HG03520 (cell line): ENCODE data around the gene EPB42.
"Not testable (repeated sequence)": the region's sequence is repeated elsewhere in the genome, so short reads cannot be mapped to it uniquely, and the experiment has no call there.

Experiments used
- ATAC-seq: cut with Tn5 transposase; IDR thresholded peaks from one replicate; pipeline ENCODE4 v1.9.1; 2021; ENCODE audit warnings: mild to moderate bottlenecking, moderate library complexity; ENCODE audit not compliant: unreplicated experiment

Gene EPB42

GRCh38 chr15:43213466-43213865 is 7.4 kb downstream of the EPB42 start:
- ATAC-seq: no peak

GRCh38 chr15:43212951-43213350 is 7.9 kb downstream of the EPB42 start:
- ATAC-seq: no peak

- ATAC-seq: no peak
Measured at GRCh38 chr15:43212299-43212698, 8.5 kb downstream of the EPB42 start.

- no peak for ATAC-seq
Measured at GRCh38 chr15:43211224-43211735, 9.5 kb downstream of the EPB42 start.

GRCh38 chr15:43210807-43211206 is 10.0 kb downstream of the EPB42 start:
- no peak for ATAC-seq

- no peak for ATAC-seq
Measured at GRCh38 chr15:43210172-43210745, 10.6 kb downstream of the EPB42 start.

GRCh38 chr15:43209059-43209824 is 11.6 kb downstream of the EPB42 start:
- no peak for ATAC-seq

- ATAC-seq: no peak
Measured at GRCh38 chr15:43208052-43209002, 12.5 kb downstream of the EPB42 start.

GRCh38 chr15:43207024-43207423 is 13.8 kb downstream of the EPB42 start:
- ATAC-seq: no peak

GRCh38 chr15:43206054-43206453 is 14.8 kb downstream of the EPB42 start:
- ATAC-seq: no peak

- ATAC-seq: no peak
Measured at GRCh38 chr15:43204016-43204901, 16.6 kb downstream of the EPB42 start.

- ATAC-seq: no peak
Measured at GRCh38 chr15:43199945-43200488, 20.8 kb downstream of the EPB42 start.

- no peak for ATAC-seq
Measured at GRCh38 chr15:43198992-43199391, 21.8 kb downstream of the EPB42 start.

GRCh38 chr15:43198556-43198955 is 22.3 kb downstream of the EPB42 start:
- not testable (repeated sequence) for ATAC-seq

GRCh38 chr15:43197773-43198172 is 23.0 kb downstream of the EPB42 start:
- ATAC-seq: not testable (repeated sequence)

GRCh38 chr15:43196760-43197548 is 23.9 kb downstream of the EPB42 start:
- no peak for ATAC-seq

GRCh38 chr15:43194795-43195194 is 26.0 kb downstream of the EPB42 start:
- no peak for ATAC-seq

GRCh38 chr15:43193710-43194109 is 27.1 kb downstream of the EPB42 start:
- no peak for ATAC-seq

GRCh38 chr15:43190178-43190577 is 30.6 kb downstream of the EPB42 start:
- no peak for ATAC-seq
